Panc1 (cell line): ENCODE data around the gene CALCR. TPM values are rescaled to one million over a fixed set of nuclear protein-coding genes. Genes with fewer than 3 reads are reported as not detected.

Experiments used
- ATAC-seq: fragments of 200-7000 bp; cut with Tn5 transposase; 2 replicates; pipeline ENCODE4 v1.9.1; 2020; ENCODE audit warnings: mild to moderate bottlenecking, moderate library complexity
- BruUV-seq: library from RNA; stranded (reverse); fragments of 400-500 nt; replicated peaks from 2 replicates; lab custom pipeline; 2021; lab: Mats Ljungman, UMichigan
- CTCF ChIA-PET: fragments of 300-600 bp; sonication (Branson Sonifier 250); formaldehyde crosslinking; loops from one replicate; lab custom pipeline; 2022; ENCODE audit warnings: antibody characterized with exemption; lab: Charles Lee
- POLR2A ChIA-PET: fragments of 300-600 bp; sonication (Branson Sonifier 250); formaldehyde crosslinking; loops from one replicate; lab custom pipeline; 2022; ENCODE audit warnings: antibody characterized with exemption; lab: Charles Lee
- DNase-seq: peaks from one replicate; pipeline ENCODE4 v3.0.0-alpha.2; 2010; ENCODE audit warnings: low read depth, low spot score
- H3K27ac ChIP-seq: 2 replicates; pipeline ENCODE4 v1.5.1; 2011; ENCODE audit warnings: mild to moderate bottlenecking, low read length, inconsistent platforms
- H3K27me3 ChIP-seq: fragments of 200-500 bp; sonication (Bioruptor generic); 2 replicates; pipeline ENCODE4 v1.6.0; 2014; ENCODE audit warnings: low read length, inconsistent platforms; ENCODE audit not compliant: control insufficient read depth, insufficient read depth
- H3K36me3 ChIP-seq: fragments of 200-500 bp; sonication (Bioruptor generic); 2 replicates; pipeline ENCODE4 v1.5.1; 2014; ENCODE audit warnings: inconsistent platforms, mild to moderate bottlenecking, low read length, moderate library complexity; ENCODE audit not compliant: control insufficient read depth, insufficient read depth
- H3K4me1 ChIP-seq: 2 replicates; pipeline ENCODE4 v1.5.1; 2011; ENCODE audit warnings: inconsistent platforms, mild to moderate bottlenecking, low read length, moderate library complexity; ENCODE audit not compliant: control insufficient read depth, insufficient read depth
- H3K4me3 ChIP-seq, 2 experiments: 2 replicates each; pipeline ENCODE4 v1.5.1; 2011 to 2012; ENCODE audit warnings: low read depth in 2 of 2, low read length in 2 of 2, mild to moderate bottlenecking in 2 of 2, inconsistent platforms in 1 of 2, moderate library complexity in 1 of 2
- H3K9me3 ChIP-seq: fragments of 200-500 bp; sonication (Bioruptor generic); 2 replicates; pipeline ENCODE4 v1.5.1; 2014; ENCODE audit warnings: low read depth, mild to moderate bottlenecking, inconsistent platforms, low read length, moderate library complexity; ENCODE audit not compliant: control insufficient read depth, insufficient read depth
- CTCF ChIP-seq: fragments of 450-650 bp; IDR thresholded peaks from 2 replicates; pipeline ENCODE4 v1.5.1; 2017; ENCODE audit warnings: mild to moderate bottlenecking
- POLR2AphosphoS5 ChIP-seq: IDR thresholded peaks from 2 replicates; pipeline ENCODE4 v1.6.1; 2012; ENCODE audit warnings: mild to moderate bottlenecking, low read depth, low read length, moderate library complexity
- REST ChIP-seq, 2 experiments: IDR thresholded peaks; 2 replicates each; pipeline ENCODE4 v1.6.1; 2011 to 2012; ENCODE audit warnings: low read depth in 2 of 2, control low read depth in 1 of 2, low read length in 1 of 2, mild to moderate bottlenecking in 1 of 2, moderate library complexity in 1 of 2; ENCODE audit not compliant: insufficient read depth in 1 of 2
- SIN3A ChIP-seq: IDR thresholded peaks from 2 replicates; pipeline ENCODE4 v1.6.1; 2012; ENCODE audit warnings: low read depth, mild to moderate bottlenecking, low read length, moderate library complexity, borderline replicate concordance; ENCODE audit not compliant: insufficient read depth
- TCF7L2 ChIP-seq: IDR thresholded peaks from 2 replicates; pipeline ENCODE4 v1.6.1; 2011; ENCODE audit warnings: mild to moderate bottlenecking, low read depth, low read length, inconsistent platforms
- in situ Hi-C: cut with HindIII; loops from 2 replicates; pipeline ENCODE4 v1.10.0; 2016; ENCODE audit warnings: low sequenced_read_pairs, low pct_unique_long_range_greater_than_20kb
- intact Hi-C: fragments of 100-400 bp; cut with micrococcal nuclease; formaldehyde crosslinking; loops from one replicate; pipeline ENCODE4 v1.10.0; 2022; ENCODE audit not compliant: unreplicated experiment
- total RNA-seq: library from RNA; stranded (reverse); gene quantifications from one replicate; pipeline ENCODE4 v1.2.1, GENCODE V29; 2021; ENCODE audit not compliant: unreplicated experiment

The CALCR gene
- total RNA-seq, 1 experiment from 2014 or later, result 0.10 TPM

GRCh38 chr7:93620057-93620456, 45.5 kb upstream of the CALCR start:
- POLR2A ChIA-PET, result no interaction called here
- H3K4me3 ChIP-seq, result no peak overlapping the region
- BruUV-seq, result no TSS peak
- H3K27ac ChIP-seq, result no peak overlapping the region
- DNase-seq (no peak), ATAC-seq (no peak)
- no peaks in the 10 kb centered on the region for H3K9me3 ChIP-seq
- H3K4me1 ChIP-seq, result no peaks in the 10 kb centered on the region
- CTCF ChIA-PET, result no interaction called here
- TF ChIP-seq CTCF (no peak), SIN3A (no peak), TCF7L2 (no peak), POLR2AphosphoS5 (no peak), REST (IDR thresholded peaks at IDR 0.05; ENCODE audit: insufficient read depth in 1 of 2, low read depth in 2 of 2, low read length in 1 of 2) (no peak)
- no peaks in the 10 kb centered on the region for H3K36me3 ChIP-seq
- intact Hi-C loops (no loop called here), in situ Hi-C loops (no loop called here)
- H3K27me3 ChIP-seq, result no peaks in the 10 kb centered on the region; the same call in 1 of the 2 replicates

DNA sequence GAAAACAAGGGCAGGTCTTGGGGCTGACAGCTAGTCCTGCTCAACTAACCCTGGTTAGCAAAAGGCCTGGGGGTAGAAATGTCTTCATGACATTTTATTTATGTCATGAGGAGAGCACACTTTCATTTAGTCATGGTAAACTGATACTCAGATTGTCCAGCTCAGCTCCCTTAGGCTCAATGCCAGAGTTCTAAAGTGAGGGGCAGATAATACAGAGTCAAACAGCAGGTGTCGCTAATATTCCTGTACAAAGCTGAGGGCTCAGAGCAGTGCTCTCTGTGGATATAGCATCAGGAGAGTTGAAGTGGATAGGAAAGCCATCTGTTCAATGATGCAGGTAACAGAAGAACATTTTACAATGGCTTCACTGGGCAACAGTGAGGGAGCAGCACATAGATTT, 26.8 kb upstream of the CALCR start:
- Histone ChIP-seq H3K4me3 (no peak overlapping the region), H3K27me3 (no peaks in the 10 kb centered on the region), H3K27ac (no peak overlapping the region), H3K4me1 (no peaks in the 10 kb centered on the region), H3K9me3 (no peaks in the 10 kb centered on the region), H3K36me3 (no peaks in the 10 kb centered on the region)
- DNase-seq (no peak), ATAC-seq (no peak)
- TF ChIP-seq SIN3A, result no peak
- TF ChIP-seq TCF7L2, result no peak
- TF ChIP-seq REST (IDR thresholded peaks at IDR 0.05; ENCODE audit: insufficient read depth in 1 of 2, low read depth in 2 of 2, low read length in 1 of 2), result no peak
- no peak for TF ChIP-seq POLR2AphosphoS5
- peak; percentile 23 for TF ChIP-seq CTCF
- in situ Hi-C loops (no loop called here), intact Hi-C loops (no loop called here)
- ChIA-PET CTCF (no interaction called here), POLR2A (interaction anchor here (0.6 kb wide), 1 partner anchor 484 kb away, joined by 3 read pairs; no protein-coding TSS in a partner anchor)
- BruUV-seq, result no TSS peak
